ENCODE measurements around the gene AMZ1.
"Not testable (repeated sequence)": the region's sequence is repeated elsewhere in the genome, so short reads cannot be mapped to it uniquely, and the experiment has no call there.

AMZ1 gene

DNA sequence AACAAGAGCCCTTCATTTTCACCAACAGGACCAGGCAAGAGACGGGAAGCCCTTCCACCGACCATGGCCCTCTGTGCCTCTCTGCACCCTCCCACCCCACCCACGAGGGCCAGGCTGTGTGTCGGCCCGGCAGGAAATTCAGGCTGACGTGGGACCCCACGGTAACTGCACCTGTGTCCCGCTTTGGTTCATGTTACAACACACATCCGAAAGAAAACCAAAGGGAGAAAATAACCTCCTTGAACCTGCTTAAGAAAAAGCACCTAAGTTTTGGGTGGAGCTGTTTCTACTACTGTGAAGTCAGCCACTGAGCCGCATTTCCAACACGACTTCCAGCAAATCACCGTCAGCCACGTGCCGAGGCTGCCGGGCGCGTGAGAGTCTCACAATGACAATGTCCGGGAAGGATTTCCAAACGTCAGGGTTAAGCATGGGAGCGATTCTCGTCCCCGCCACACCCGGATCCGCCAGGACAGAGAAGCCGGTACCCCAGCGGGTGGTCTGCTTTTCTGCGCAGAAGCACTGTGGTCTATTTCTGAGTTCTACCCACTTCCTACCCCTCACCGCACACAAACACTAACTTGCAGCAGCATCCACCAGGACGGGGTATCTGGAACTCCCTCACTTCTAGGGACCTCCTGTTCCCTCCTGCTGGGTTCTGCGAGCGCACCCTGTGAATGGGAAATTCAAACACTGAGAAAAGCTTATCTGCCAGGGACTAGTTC is 36.6 kb downstream of the AMZ1 start:
- no peak for DNase-seq (ENCODE audit: low read depth in 2 of 2, low spot score in 1 of 2)

DNA sequence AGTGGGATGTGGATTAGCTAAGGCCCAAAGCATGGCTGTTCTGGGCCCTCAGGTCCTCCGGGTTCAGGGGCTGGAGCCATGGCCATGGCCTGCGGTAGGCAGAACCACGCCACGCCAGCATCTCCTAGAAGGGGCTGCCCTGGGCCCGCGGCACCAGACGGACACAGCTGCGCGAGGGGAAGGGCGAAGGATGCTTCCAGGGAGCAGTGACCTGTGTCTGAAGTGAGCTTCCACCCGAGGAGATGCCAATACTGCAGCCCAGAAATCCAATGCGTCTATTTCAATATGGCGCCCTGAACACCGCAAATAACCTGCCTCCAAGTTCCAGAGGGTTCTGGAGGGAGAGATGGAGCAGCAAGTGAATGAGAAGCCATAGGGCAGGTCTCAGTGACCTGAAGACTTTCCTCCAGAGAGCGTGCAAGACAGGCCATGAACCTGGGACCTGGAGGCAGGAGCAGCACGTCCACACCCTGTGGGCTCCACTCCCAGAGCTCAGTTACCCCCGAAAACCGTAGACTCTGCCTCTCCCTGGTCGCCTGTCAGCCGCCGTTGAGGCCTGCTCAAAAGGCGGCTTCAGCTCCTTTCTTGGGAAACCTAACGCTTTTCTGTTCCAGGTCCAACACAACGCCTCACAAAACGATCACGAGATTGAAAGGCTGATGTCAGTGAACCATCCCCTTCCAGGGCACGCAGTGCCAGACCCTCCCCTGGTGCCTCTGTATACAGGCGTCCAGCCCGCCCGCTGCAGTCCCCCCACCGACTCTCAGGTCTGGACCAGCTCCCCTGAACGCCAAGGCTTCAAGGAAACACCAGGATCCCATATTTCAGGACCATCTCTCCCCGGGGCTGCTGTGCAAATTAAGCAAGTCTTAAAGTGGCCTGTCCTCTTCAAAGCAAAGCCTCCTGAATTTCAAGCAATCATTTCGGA is 37.4 kb downstream of the AMZ1 start:
- DNase-seq (ENCODE audit: low read depth in 2 of 2, low spot score in 1 of 2), result no peak

GRCh38 chr7:2726316-2727018 is 38.5 kb downstream of the AMZ1 start:
- no peak for DNase-seq (ENCODE audit: low read depth in 2 of 2, low spot score in 1 of 2)

DNA sequence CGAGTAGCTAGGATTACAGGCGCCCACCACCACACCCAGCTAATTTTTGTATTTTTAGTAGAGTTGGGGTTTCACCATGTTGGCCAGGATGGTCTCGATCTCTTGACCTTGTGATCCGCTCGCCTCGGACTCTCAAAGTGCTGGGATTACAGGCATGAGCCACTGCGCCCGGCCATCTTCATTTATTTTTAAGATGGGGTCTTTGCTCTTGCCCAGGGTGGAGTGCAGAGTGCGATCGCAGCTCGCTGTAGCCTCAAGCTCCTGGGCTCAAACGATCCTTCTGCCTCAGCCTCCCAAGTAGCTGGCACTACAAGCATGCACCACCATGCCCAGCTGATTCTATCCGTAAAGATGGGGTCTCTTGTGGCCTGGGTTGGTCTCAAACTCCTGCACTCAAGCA is 39.2 kb downstream of the AMZ1 start:
- not testable (repeated sequence) for DNase-seq (ENCODE audit: low read depth in 2 of 2, low spot score in 1 of 2)

- DNase-seq (ENCODE audit: low read depth in 2 of 2, low spot score in 1 of 2), result no peak
Observed at GRCh38 chr7:2728316-2729030, 40.5 kb downstream of the AMZ1 start.

DNA sequence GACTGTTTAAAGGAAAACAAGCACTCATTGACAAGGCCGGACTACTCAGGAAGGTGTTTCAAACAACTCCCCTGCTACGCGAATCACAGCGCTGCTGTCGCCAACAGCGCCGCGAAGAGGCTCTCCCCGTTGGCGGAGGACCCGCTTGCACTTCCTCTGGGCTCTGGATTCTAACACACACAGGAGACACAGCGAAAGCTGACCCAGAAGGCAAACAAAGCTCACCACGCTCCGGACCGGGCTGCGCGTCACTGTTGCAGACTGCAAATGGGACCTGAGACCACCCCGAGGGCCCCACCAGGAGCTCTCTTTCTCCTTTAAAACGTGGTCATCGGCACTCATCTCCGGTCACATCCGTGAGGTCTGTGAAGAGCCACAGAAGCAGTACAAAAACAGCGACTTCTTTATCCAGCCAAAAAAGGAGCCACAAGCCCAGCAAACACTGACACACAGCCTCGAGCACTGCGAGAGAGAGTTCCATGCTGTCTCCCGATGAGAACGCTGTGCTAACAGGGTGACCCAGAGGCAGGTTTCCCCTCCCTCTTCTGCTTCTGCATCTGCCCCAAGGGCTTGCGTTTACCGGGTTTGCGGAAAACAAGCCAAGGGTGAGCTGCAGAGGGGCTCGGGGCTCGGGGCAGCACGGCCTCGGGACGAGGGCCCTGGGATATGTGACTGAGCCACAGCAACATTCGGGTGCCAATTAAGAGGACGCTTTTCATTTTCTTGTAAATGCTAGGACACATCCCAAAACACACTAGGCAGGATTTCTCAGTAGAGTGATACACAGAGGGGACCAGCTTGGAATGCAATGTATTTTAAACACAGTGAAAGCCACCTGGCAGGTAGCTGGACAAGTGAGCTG is 41.3 kb downstream of the AMZ1 start:
- no peak for DNase-seq (ENCODE audit: low read depth in 2 of 2, low spot score in 1 of 2)

DNA sequence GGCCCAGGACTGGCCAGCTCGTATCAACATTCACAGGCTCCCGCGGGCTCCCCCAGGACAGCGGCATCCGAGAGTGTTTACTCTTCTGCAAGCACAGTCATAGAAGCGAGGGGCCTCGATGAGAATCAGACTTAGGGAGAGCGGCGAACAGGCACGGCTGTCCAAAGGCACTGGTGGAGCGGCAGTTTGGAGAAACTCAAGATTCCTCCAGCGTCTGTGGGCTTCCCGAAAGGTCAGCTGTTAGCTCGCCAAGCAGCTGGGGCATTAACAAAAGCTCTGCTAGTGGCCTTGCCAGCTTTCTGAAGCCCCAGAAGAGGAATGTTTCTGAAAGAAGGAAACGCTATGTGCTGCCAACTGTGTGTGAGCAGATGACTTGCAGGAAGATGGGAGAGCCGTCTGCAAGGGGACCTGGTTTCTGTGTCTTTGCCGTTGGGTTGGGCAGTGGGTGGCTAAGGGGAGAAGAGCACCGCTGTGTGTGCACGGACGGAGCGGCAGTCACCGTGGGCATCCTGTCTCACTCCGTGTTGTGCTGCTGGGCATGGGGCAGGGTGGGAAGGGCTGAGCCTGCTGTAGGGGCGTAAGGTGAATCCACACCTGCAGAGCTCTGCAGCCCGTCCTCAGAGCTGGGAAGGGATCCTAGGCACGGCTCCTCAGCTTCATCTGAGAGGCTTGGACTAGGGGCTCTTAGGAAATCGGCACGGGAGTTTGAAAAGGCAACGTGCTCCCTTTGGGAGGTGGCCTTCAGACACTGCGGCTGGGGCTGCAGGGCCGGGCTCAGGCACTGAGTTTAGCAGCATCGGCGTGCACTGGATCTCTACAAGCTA is 42.1 kb downstream of the AMZ1 start:
- DNase-seq (ENCODE audit: low read depth in 2 of 2, low spot score in 1 of 2), result no peak

DNA sequence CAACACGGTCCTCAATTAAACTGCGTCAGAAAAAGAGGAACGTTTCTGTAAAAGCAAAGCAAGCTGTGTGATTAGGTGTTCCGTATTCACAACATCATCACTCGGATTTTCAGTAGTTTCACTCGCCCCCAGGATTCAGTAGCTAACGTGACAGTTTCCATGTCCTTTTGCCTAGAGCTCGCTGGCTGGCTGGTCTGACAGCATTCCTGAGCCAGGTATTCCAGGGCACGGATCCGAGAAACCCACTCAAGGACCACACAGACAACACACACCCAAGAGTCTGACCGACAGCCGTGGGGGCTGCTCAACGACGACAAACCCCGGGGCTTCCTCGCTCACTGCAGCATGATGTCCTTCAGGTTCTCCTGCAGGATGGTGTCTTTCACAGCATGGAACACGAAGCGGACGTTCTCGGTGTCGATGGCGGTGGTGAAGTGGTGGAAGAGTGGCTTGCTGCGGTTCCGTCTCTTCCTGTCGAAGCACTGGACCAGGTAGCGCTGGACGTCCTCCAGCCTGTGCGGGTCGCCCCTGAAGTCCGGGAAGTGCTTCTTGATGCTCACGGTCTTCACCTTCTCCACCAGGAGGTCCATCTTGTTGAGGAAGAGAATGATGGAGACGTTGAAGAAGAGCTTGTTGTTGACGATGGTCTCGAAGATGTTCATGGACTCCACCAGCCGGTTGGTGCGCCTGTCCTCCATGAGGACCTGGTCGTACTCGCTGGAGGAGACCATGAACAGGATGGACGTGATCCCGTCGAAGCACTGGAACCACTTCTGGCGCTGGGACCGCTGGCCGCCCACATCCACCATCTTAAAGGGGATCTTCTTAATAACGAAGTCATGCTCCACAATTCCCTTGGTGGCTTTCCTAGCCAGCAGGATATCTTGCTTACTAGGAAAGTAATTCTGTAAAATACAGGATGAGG is 43.1 kb downstream of the AMZ1 start:
- no peak for DNase-seq (ENCODE audit: low read depth in 2 of 2, low spot score in 1 of 2)

GRCh38 chr7:2732388-2732787 is 44.4 kb downstream of the AMZ1 start:
- no peak for DNase-seq (ENCODE audit: low read depth in 2 of 2, low spot score in 1 of 2)

DNA sequence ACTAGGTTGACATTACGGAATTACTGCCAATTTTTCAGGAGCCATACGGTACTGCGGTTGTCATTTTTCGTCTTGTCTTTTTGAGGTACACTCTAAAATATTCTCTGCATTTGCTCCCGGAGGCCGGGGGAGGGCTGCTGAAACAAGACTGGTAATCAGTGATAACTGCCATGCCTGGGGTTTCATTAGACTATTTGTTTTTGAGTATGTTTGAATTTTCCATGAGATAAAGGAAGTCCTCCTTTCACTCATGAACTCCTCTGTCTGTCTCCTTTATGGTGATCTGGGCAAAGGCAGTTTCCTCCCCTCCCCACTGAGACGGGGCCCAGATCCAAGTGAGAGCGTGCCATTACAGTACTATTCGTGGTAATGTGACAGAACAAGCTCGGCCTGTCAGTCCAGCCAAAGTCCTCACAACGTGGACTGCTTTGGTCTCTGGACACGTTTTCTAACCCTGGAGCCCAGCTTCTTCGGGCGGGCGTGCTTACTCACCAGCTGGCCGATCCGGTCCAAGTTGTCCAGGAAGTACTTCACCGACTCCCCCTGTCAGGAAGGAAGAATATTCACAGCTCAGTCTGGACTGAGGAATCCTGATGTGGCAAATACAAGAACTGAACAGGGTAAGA is 45.1 kb downstream of the AMZ1 start:
- no peak for DNase-seq (ENCODE audit: low read depth in 2 of 2, low spot score in 1 of 2)

DNA sequence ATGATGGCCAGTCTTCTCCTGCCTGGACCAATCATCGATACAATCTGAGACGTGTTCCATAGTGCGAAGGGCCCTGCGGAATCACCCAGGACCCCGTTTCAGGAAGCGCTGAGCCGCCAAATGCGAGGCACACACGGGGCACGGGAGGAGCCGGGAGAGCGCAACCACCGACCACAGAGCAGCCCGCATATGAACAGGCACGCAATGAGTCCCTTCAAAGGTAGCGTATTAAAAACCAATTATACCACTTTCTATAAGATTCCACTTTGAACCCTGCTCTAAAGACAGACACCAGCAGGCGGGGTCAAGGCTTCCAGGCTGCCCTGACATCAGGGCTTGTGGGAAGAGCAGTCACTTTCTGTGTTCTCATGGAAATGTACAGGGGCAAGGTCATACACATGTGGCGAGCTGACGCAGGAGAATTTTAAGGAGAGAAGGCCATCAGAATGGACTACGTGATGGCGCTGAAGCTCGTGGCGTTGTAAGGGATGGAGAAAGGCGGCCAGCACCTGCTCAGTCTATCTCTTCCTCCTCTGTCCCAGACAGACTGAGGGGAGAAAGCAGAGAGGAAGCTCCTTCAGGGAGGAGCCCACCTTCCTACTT is 46.2 kb downstream of the AMZ1 start:
- no peak for DNase-seq (ENCODE audit: low read depth in 2 of 2, low spot score in 1 of 2)

DNA sequence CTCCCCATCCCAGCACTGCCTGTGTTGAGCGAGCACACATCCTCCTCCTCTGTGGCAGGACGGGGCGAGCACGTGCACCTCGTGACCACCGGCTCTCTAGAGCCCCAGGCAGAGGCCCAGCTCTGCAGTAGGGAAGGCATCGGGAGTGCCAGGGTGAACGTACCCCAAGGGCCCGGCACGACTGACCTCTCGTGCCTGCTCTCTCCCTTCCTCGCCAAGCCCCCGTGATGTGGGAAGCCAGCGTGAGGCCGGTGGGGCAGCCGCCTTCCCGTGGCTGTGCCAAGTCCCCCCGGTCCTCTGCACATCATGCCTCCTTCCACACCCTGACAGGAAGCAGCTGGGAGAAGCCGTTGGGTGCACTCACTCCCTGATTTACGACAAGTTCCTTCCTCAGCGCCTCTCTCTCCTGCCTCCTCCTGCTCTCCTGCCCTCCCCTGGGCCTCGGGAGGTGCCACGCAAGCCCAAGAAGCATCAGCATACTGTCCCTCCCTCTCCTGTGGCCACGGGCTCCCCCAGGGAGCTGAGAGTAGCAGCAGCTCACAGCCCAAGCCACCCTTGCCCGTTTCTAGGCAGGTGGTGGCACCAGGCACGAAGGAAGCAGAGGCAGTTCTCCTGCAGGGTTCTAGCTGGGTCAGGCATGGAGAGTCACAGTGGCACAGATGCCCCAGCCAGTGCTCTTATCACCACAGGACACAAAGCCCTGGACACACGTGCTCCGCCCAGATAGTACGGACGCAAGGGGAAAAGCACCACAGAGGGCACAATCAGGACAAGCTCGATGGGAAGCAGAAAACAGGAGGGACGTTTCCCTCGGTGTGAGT is 47.0 kb downstream of the AMZ1 start:
- no peak for DNase-seq (ENCODE audit: low read depth in 2 of 2, low spot score in 1 of 2)

- no peak for DNase-seq (ENCODE audit: low read depth in 2 of 2, low spot score in 1 of 2)
Observed at GRCh38 chr7:2735744-2736143, 47.7 kb downstream of the AMZ1 start.

DNA sequence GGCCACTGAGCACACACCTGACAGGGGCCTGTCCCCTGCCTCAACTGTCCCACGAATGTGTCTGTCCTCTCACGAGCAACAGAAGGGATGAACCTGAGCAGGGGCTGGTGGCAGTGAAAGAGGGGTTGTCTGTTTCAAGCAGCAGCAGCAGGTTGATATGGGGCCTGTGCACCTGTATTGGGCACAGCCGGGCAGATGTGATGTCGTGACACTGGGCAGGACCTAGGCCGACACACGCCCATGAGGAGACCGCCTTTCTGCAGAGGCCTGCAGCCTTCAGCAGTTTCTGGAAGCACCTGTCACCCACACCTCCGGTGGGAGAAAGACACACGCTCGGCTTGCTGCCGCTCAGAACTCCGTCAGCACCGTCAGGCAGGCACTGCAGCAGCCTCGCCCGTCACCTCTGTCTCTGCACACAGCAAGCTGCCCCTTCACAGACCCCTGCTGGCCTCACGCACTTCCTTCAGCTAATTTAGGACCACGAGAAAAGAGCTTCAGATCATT is 48.5 kb downstream of the AMZ1 start:
- no peak for DNase-seq (ENCODE audit: low read depth in 2 of 2, low spot score in 1 of 2)

DNA sequence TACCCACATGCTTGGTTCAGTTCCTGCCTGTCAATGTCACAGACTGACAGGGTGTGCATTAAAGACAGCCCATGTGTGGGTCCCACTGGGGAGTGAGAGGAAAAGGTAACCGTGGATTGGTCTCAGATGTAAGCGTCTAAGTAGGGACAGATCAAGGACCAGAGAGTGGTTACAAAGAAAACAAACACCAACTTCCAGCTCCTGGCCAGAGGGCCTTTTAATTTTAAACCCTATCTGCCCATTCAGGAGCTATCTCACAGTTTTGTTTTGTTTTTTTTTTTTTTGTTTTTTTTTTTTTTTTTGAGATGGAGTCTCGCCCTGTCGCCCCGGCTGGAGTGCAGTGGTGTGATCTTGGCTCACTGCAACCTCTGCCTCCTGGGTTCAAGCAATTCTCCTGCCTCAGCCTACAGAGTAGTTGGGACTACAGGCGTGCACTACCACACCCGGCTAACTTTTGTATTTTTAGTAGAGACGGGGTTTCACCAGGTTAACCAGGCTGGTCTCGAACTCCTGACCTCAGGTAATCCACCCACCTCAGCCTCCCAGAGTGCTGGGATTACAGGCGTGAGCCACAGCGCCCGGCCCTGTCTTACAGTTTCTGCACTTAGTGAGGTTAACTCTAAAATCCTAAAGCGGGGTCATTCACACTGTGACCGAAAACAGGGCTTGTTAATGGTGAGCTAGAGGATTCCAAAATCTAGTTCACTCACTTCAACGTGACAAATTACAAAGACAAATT is 49.2 kb downstream of the AMZ1 start:
- not testable (repeated sequence) for DNase-seq (ENCODE audit: low read depth in 2 of 2, low spot score in 1 of 2)
